Measurements from ENCODE around the gene PATJ. TPM values are rescaled to one million over a fixed set of nuclear protein-coding genes. Genes with fewer than 3 reads are reported as not detected.

The PATJ gene
- total RNA-seq, 1 donor from 2014 or later: 2.0 TPM

GRCh38 chr1:61973100-61973837, 231.0 kb downstream of the PATJ start:
- DNase-seq: no peak
- TF ChIP-seq CTCF (IDR thresholded peaks at IDR 0.05; ENCODE audit: partially characterized antibody, unreplicated experiment): no peak
- Mint-ChIP-seq H3K36me3 (ENCODE audit: unreplicated experiment) (no peaks in the 10 kb centered on the region), H3K9me3 (ENCODE audit: unreplicated experiment) (no peaks in the 10 kb centered on the region), H3K4me1 (ENCODE audit: low read depth, unreplicated experiment) (no peaks in the 10 kb centered on the region), H3K27ac (ENCODE audit: unreplicated experiment) (no peak overlapping the region), H3K27me3 (ENCODE audit: unreplicated experiment) (peaks cover 2% of the 10 kb centered on the region), H3K4me3 (ENCODE audit: unreplicated experiment) (no peak overlapping the region)

- H3K36me3 Mint-ChIP-seq (ENCODE audit: unreplicated experiment): no peaks in the 10 kb centered on the region
- H3K27ac Mint-ChIP-seq (ENCODE audit: unreplicated experiment): no peak overlapping the region
- peaks cover 2% of the 10 kb centered on the region for H3K4me1 Mint-ChIP-seq (ENCODE audit: low read depth, unreplicated experiment)
- DNase-seq: no peak
- H3K27me3 Mint-ChIP-seq (ENCODE audit: unreplicated experiment): no peaks in the 10 kb centered on the region
- TF ChIP-seq CTCF (IDR thresholded peaks at IDR 0.05; ENCODE audit: partially characterized antibody, unreplicated experiment): no peak
- no peak overlapping the region for H3K4me3 Mint-ChIP-seq (ENCODE audit: unreplicated experiment)
- H3K9me3 Mint-ChIP-seq (ENCODE audit: unreplicated experiment): no peaks in the 10 kb centered on the region
Measured at GRCh38 chr1:61975638-61976037, 233.4 kb downstream of the PATJ start.

- DNase-seq: no peak
- TF ChIP-seq CTCF (IDR thresholded peaks at IDR 0.05; ENCODE audit: partially characterized antibody, unreplicated experiment): no peak
- H3K27ac Mint-ChIP-seq (ENCODE audit: unreplicated experiment): no peak overlapping the region
- no peaks in the 10 kb centered on the region for H3K27me3 Mint-ChIP-seq (ENCODE audit: unreplicated experiment)
- no peaks in the 10 kb centered on the region for H3K9me3 Mint-ChIP-seq (ENCODE audit: unreplicated experiment)
- H3K36me3 Mint-ChIP-seq (ENCODE audit: unreplicated experiment): no peaks in the 10 kb centered on the region
- no peak overlapping the region for H3K4me3 Mint-ChIP-seq (ENCODE audit: unreplicated experiment)
- peaks cover 3% of the 10 kb centered on the region for H3K4me1 Mint-ChIP-seq (ENCODE audit: low read depth, unreplicated experiment)
Measured at GRCh38 chr1:61976566-61976965, 234.3 kb downstream of the PATJ start.

- H3K27ac Mint-ChIP-seq (ENCODE audit: unreplicated experiment): no peak overlapping the region
- no peaks in the 10 kb centered on the region for H3K27me3 Mint-ChIP-seq (ENCODE audit: unreplicated experiment)
- H3K4me1 Mint-ChIP-seq (ENCODE audit: low read depth, unreplicated experiment): peaks cover 3% of the 10 kb centered on the region
- DNase-seq: no peak
- TF ChIP-seq CTCF (IDR thresholded peaks at IDR 0.05; ENCODE audit: partially characterized antibody, unreplicated experiment): no peak
- no peaks in the 10 kb centered on the region for H3K9me3 Mint-ChIP-seq (ENCODE audit: unreplicated experiment)
- H3K4me3 Mint-ChIP-seq (ENCODE audit: unreplicated experiment): no peak overlapping the region
- no peaks in the 10 kb centered on the region for H3K36me3 Mint-ChIP-seq (ENCODE audit: unreplicated experiment)
Measured at GRCh38 chr1:61978796-61979195, 236.5 kb downstream of the PATJ start.

- Mint-ChIP-seq H3K36me3 (ENCODE audit: unreplicated experiment) (no peaks in the 10 kb centered on the region), H3K4me3 (ENCODE audit: unreplicated experiment) (no peak overlapping the region), H3K27me3 (ENCODE audit: unreplicated experiment) (no peaks in the 10 kb centered on the region), H3K9me3 (ENCODE audit: unreplicated experiment) (no peaks in the 10 kb centered on the region), H3K27ac (ENCODE audit: unreplicated experiment) (no peak overlapping the region), H3K4me1 (ENCODE audit: low read depth, unreplicated experiment) (peaks cover 3% of the 10 kb centered on the region)
- DNase-seq: no peak
- no peak for TF ChIP-seq CTCF (IDR thresholded peaks at IDR 0.05; ENCODE audit: partially characterized antibody, unreplicated experiment)
Measured at GRCh38 chr1:61979729-61980128, 237.4 kb downstream of the PATJ start.
